HCT116 (cell line): ENCODE data around the gene DOCK1. TPM values are rescaled to one million over a fixed set of nuclear protein-coding genes. Genes with fewer than 3 reads are reported as not detected.

Experiments used
- ATAC-seq: fragments of 200-7000 bp; cut with Tn5 transposase; 2 replicates; pipeline ENCODE4 v1.9.1; 2020; ENCODE audit warnings: mild to moderate bottlenecking, moderate library complexity
- BruUV-seq: library from RNA; stranded (reverse); fragments of 400-500 nt; replicated peaks from 2 replicates; lab custom pipeline; 2021; lab: Mats Ljungman, UMichigan
- CTCF ChIA-PET: fragments of 300-600 bp; sonication (Branson Sonifier 250); formaldehyde crosslinking; loops from one replicate; lab custom pipeline; 2021; ENCODE audit warnings: antibody characterized with exemption; lab: Charles Lee
- POLR2A ChIA-PET: fragments of 300-600, 350-600 bp; sonication (Branson Sonifier 250); formaldehyde crosslinking; loops from one replicate; lab custom pipeline; 2021; ENCODE audit warnings: antibody characterized with exemption; lab: Charles Lee
- RAD21 ChIA-PET, 2 experiments: fragments of 300-600 bp; sonication (Branson Sonifier 250); formaldehyde crosslinking; loops; one replicate each; lab custom pipeline; 2023; ENCODE audit warnings: low total read pairs in 2 of 2; ENCODE audit not compliant: uncharacterized antibody in 2 of 2, unreplicated experiment in 2 of 2, low non-redundant PET in 1 of 2; lab: Charles Lee
- DNase-seq: peaks from one replicate; pipeline ENCODE4 v3.0.0-alpha.2; 2010; ENCODE audit warnings: low read depth, low spot score
- H2AFZ ChIP-seq: fragments of 200-600 bp; shearing (Covaris generic), sonication (generic); 2 replicates; pipeline ENCODE4 v1.6.1; 2017; ENCODE audit warnings: low read depth, mixed run types, mixed read lengths, antibody characterized with exemption, low read length; ENCODE audit not compliant: poor library complexity, severe bottlenecking
- H3K27ac ChIP-seq: 2 replicates; pipeline ENCODE4 v1.5.1; 2012; ENCODE audit warnings: low read depth, low read length
- H3K27me3 ChIP-seq: fragments of 200-600 bp; sonication (generic); 2 replicates; pipeline ENCODE4 v1.6.1; 2016; ENCODE audit warnings: mixed run types, low read length, mixed read lengths; ENCODE audit not compliant: insufficient read depth
- H3K36me3 ChIP-seq, 2 experiments: fragments of 200-500 bp in 1 of 2; fragments of 200-600 bp in 1 of 2; sonication (Bioruptor generic) in 1 of 2; sonication (generic) in 1 of 2; 2 replicates each; pipeline versions ENCODE4 v1.5.1 to v1.6.1; 2014 to 2016; ENCODE audit warnings: low read length in 2 of 2, inconsistent platforms in 1 of 2, mixed read lengths in 1 of 2, mixed run types in 1 of 2; ENCODE audit not compliant: insufficient read depth in 2 of 2, control insufficient read depth in 1 of 2
- H3K4me1 ChIP-seq, 2 experiments: fragments of 200-600 bp in 1 of 2; sonication (generic) in 1 of 2; 2 replicates each; pipeline versions ENCODE4 v1.5.1 to v1.6.1; 2012 to 2017; ENCODE audit warnings: low read length in 2 of 2, inconsistent platforms in 1 of 2, mild to moderate bottlenecking in 1 of 2, mixed read lengths in 1 of 2, mixed run types in 1 of 2, moderate library complexity in 1 of 2; ENCODE audit not compliant: insufficient read depth in 2 of 2, control insufficient read depth in 1 of 2
- H3K4me2 ChIP-seq: fragments of 200-600 bp; sonication (generic); 2 replicates; pipeline ENCODE4 v1.6.1; 2017; ENCODE audit warnings: mixed run types, low read length, mixed read lengths
- H3K4me3 ChIP-seq, 2 experiments: fragments of 200-600 bp in 1 of 2; sonication (generic) in 1 of 2; replicated peaks in 1 of 2; 2 replicates each; pipeline ENCODE4 v1.5.1; 2011 to 2016; ENCODE audit warnings: low read length in 2 of 2, control low read depth in 1 of 2, low read depth in 1 of 2, mild to moderate bottlenecking in 1 of 2, mixed read lengths in 1 of 2, mixed run types in 1 of 2
- H3K79me2 ChIP-seq: fragments of 200-600 bp; sonication (generic); 2 replicates; pipeline ENCODE4 v1.6.1; 2017; ENCODE audit warnings: mild to moderate bottlenecking, mixed run types, low read length, moderate library complexity, mixed read lengths; ENCODE audit not compliant: insufficient read depth
- H3K9ac ChIP-seq: fragments of 200-600 bp; sonication (generic); 2 replicates; pipeline ENCODE4 v1.6.1; 2016; ENCODE audit warnings: low read length, mixed read lengths
- H3K9me2 ChIP-seq: fragments of 200-600 bp; sonication (generic), shearing (Covaris generic); 2 replicates; pipeline ENCODE4 v1.6.1; 2017; ENCODE audit warnings: mixed run types, mild to moderate bottlenecking, moderate library complexity; ENCODE audit not compliant: insufficient read depth
- H3K9me3 ChIP-seq, 2 experiments: fragments of 200-500 bp in 1 of 2; fragments of 200-600 bp in 1 of 2; sonication (Bioruptor generic) in 1 of 2; sonication (generic) in 1 of 2; 2 replicates each; pipeline ENCODE4 v1.6.1; 2014 to 2017; ENCODE audit warnings: low read length in 2 of 2, mixed read lengths in 2 of 2, inconsistent platforms in 1 of 2, low read depth in 1 of 2, mild to moderate bottlenecking in 1 of 2, mixed run types in 1 of 2, moderate library complexity in 1 of 2; ENCODE audit not compliant: control insufficient read depth in 1 of 2, insufficient read depth in 1 of 2
- H4K20me1 ChIP-seq: fragments of 200-600 bp; sonication (generic), shearing (Covaris generic); 2 replicates; pipeline ENCODE4 v1.6.1; 2017; ENCODE audit warnings: mixed run types, mild to moderate bottlenecking, moderate library complexity; ENCODE audit not compliant: insufficient read depth
- CEBPB ChIP-seq: IDR thresholded peaks from 2 replicates; pipeline ENCODE4 v1.6.1; 2012; ENCODE audit warnings: low read depth
- CTCF ChIP-seq, 3 experiments: fragments of 200-600 bp in 1 of 3; sonication (generic) in 1 of 3; IDR thresholded peaks in 2 of 3; conservative IDR thresholded peaks in 1 of 3; 2 replicates each; pipeline ENCODE4 v1.5.1; 2012 to 2017; ENCODE audit warnings: low read depth in 2 of 3, low read length in 2 of 3, antibody characterized with exemption in 1 of 3, borderline replicate concordance in 1 of 3, control low read depth in 1 of 3, mild to moderate bottlenecking in 1 of 3, mixed read lengths in 1 of 3, mixed run types in 1 of 3, moderate library complexity in 1 of 3; ENCODE audit not compliant: insufficient read depth in 1 of 3
- EGR1 ChIP-seq: IDR thresholded peaks from 2 replicates; pipeline ENCODE4 v1.6.1; 2012; ENCODE audit warnings: low read depth
- ELF1 ChIP-seq: IDR thresholded peaks from 2 replicates; pipeline ENCODE4 v1.6.1; 2012; ENCODE audit warnings: low read depth, borderline replicate concordance
- EZH2 ChIP-seq: fragments of 200-600 bp; sonication (generic); IDR thresholded peaks from 2 replicates; pipeline ENCODE4 v1.6.1; 2017; ENCODE audit warnings: antibody characterized with exemption, mixed run types
- EZH2phosphoT487 ChIP-seq: fragments of 200-600 bp; IDR thresholded peaks from 2 replicates; pipeline ENCODE4 v1.6.1; 2018; ENCODE audit warnings: antibody characterized with exemption, borderline replicate concordance
- JUND ChIP-seq: IDR thresholded peaks from 2 replicates; pipeline ENCODE4 v1.6.1; 2012
- POLR2AphosphoS5 ChIP-seq: IDR thresholded peaks from 2 replicates; pipeline ENCODE4 v1.6.1; 2011; ENCODE audit warnings: mild to moderate bottlenecking, low read depth, low read length, moderate library complexity
- RAD21 ChIP-seq: IDR thresholded peaks from 2 replicates; pipeline ENCODE4 v1.6.1; 2012; ENCODE audit warnings: low read depth, mild to moderate bottlenecking
- SIN3A ChIP-seq: IDR thresholded peaks from 2 replicates; pipeline ENCODE4 v1.6.1; 2012; ENCODE audit warnings: low read depth
- SP1 ChIP-seq: IDR thresholded peaks from 2 replicates; pipeline ENCODE4 v1.6.1; 2012; ENCODE audit warnings: low read depth
- SRF ChIP-seq: IDR thresholded peaks from 2 replicates; pipeline ENCODE4 v1.6.1; 2012; ENCODE audit warnings: low read depth
- YY1 ChIP-seq: IDR thresholded peaks from 2 replicates; pipeline ENCODE4 v1.6.1; 2011; ENCODE audit warnings: low read length, low read depth, moderate library complexity, mild to moderate bottlenecking; ENCODE audit not compliant: insufficient replicate concordance; ENCODE audit errors: extremely low read depth
- ZFX ChIP-seq: fragments of 450-650 bp; IDR thresholded peaks from 2 replicates; pipeline ENCODE4 v1.6.1; 2017
- intact Hi-C: fragments of 100-400 bp; cut with micrococcal nuclease; formaldehyde crosslinking; loops from 2 replicates; pipeline ENCODE4 v1.10.0; 2022
- total RNA-seq: library from RNA; stranded (reverse); gene quantifications from one replicate; pipeline ENCODE4 v1.2.1, GENCODE V29; 2021; ENCODE audit not compliant: unreplicated experiment
- TF ChIP-seq, protein P1 (sequence below): IDR thresholded peaks from 2 replicates; pipeline ENCODE4 v1.6.1; 2011; ENCODE audit warnings: mild to moderate bottlenecking, low read length, moderate library complexity; ENCODE audit not compliant: insufficient replicate concordance; ENCODE audit errors: extremely low read depth
- TF ChIP-seq, protein P2 (sequence below): IDR thresholded peaks from 2 replicates; pipeline ENCODE4 v1.6.1; 2012
- TF ChIP-seq, protein P3 (sequence below): IDR thresholded peaks from 2 replicates; pipeline ENCODE4 v1.6.1; 2012

Gene DOCK1
- total RNA-seq, 1 experiment from 2014 or later, result 46.5 TPM

- CTCF ChIA-PET, result no interaction called here
These were observed 504.8 kb downstream of the DOCK1 start for GRCh38 chr10:127410030-127410429.

More at GRCh38 chr10:127410030-127410429, 504.8 kb downstream of the DOCK1 start:
- Histone ChIP-seq H3K9ac (no peak overlapping the region), H3K9me3 (no peaks in the 10 kb centered on the region), H3K9me2 (no peaks in the 10 kb centered on the region), H3K27ac (no peak overlapping the region), H4K20me1 (no peaks in the 10 kb centered on the region), H3K4me3 (no peak overlapping the region), H3K36me3 (no peaks in the 10 kb centered on the region; a peak in 1 of 4 replicates), H3K4me2 (no peak overlapping the region), H2AFZ (no peak overlapping the region), H3K4me1 (no peaks in the 10 kb centered on the region), H3K79me2 (no peaks in the 10 kb centered on the region), H3K27me3 (no peaks in the 10 kb centered on the region)
- intact Hi-C loops, result no loop called here
- ATAC-seq, result no peak
- BruUV-seq, result no TSS peak
- TF ChIP-seq RAD21 (no peak), EZH2phosphoT487 (no peak), SP1 (no peak), POLR2AphosphoS5 (no peak), ELF1 (no peak), SRF (no peak), ZFX (no peak), SIN3A (no peak), JUND (no peak), CTCF (IDR thresholded peaks at IDR 0.05 in 2 of 3, conservative IDR thresholded peaks at IDR 0.05 in 1 of 3; ENCODE audit: borderline replicate concordance in 1 of 3, insufficient read depth in 1 of 3, low read depth in 2 of 3, low read length in 2 of 3) (no peak), EZH2 (no peak), EGR1 (no peak), YY1 (no peak), CEBPB (no peak)
- TF ChIP-seq, protein P1, sequence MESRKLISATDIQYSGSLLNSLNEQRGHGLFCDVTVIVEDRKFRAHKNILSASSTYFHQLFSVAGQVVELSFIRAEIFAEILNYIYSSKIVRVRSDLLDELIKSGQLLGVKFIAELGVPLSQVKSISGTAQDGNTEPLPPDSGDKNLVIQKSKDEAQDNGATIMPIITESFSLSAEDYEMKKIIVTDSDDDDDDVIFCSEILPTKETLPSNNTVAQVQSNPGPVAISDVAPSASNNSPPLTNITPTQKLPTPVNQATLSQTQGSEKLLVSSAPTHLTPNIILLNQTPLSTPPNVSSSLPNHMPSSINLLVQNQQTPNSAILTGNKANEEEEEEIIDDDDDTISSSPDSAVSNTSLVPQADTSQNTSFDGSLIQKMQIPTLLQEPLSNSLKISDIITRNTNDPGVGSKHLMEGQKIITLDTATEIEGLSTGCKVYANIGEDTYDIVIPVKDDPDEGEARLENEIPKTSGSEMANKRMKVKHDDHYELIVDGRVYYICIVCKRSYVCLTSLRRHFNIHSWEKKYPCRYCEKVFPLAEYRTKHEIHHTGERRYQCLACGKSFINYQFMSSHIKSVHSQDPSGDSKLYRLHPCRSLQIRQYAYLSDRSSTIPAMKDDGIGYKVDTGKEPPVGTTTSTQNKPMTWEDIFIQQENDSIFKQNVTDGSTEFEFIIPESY, result no peak
- TF ChIP-seq, protein P2, sequence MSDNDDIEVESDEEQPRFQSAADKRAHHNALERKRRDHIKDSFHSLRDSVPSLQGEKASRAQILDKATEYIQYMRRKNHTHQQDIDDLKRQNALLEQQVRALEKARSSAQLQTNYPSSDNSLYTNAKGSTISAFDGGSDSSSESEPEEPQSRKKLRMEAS, result no peak
- TF ChIP-seq, protein P3, sequence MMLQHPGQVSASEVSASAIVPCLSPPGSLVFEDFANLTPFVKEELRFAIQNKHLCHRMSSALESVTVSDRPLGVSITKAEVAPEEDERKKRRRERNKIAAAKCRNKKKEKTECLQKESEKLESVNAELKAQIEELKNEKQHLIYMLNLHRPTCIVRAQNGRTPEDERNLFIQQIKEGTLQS, result no peak
- POLR2A ChIA-PET, result no interaction called here
- RAD21 ChIA-PET, result no interaction called here
- DNase-seq, result no peak
